Activated CD4-positive, alpha-beta T cell treated with anti-CD3 and anti-CD28 coated beads, Interleukin-2, amount 10 ng/mL, durations not matched to agents 7 days and 5 days (primary cell): ENCODE results near the gene ZBTB7C. TPM values are rescaled to one million over a fixed set of nuclear protein-coding genes. Genes with fewer than 3 reads are reported as not detected.
A peak's percentile ranks its signal among the peaks of the same experiment; 100 is the strongest.

Source experiments
- CTCF ChIA-PET: fragments of 350-600 bp; sonication (Branson Sonifier 250); formaldehyde crosslinking; loops from one replicate; lab custom pipeline; 2021; ENCODE audit warnings: antibody characterized with exemption; lab: Charles Lee
- POLR2A ChIA-PET: fragments of 350-600 bp; sonication (Branson Sonifier 250); formaldehyde crosslinking; loops from one replicate; lab custom pipeline; 2021; ENCODE audit warnings: antibody characterized with exemption; lab: Charles Lee
- DNase-seq: peaks from one replicate; pipeline ENCODE4 v3.0.0-alpha.2; 2020
- H3K27ac Mint-ChIP-seq: one replicate; pipeline ENCODE4 v1.8.0; 2021; ENCODE audit warnings: mild to moderate bottlenecking, moderate library complexity, mixed read lengths
- H3K27me3 Mint-ChIP-seq: one replicate; pipeline ENCODE4 v1.8.0; 2021; ENCODE audit warnings: mixed read lengths
- H3K36me3 Mint-ChIP-seq: one replicate; pipeline ENCODE4 v1.8.0; 2021; ENCODE audit warnings: low read depth, mixed read lengths
- H3K4me1 Mint-ChIP-seq: one replicate; pipeline ENCODE4 v1.8.0; 2021; ENCODE audit warnings: mixed read lengths
- H3K4me3 Mint-ChIP-seq: one replicate; pipeline ENCODE4 v1.8.0; 2021; ENCODE audit warnings: mild to moderate bottlenecking, moderate library complexity, mixed read lengths
- H3K9me3 Mint-ChIP-seq: one replicate; pipeline ENCODE4 v1.8.0; 2021; ENCODE audit warnings: mixed read lengths
- total RNA-seq, 2 experiments: library from RNA; stranded (reverse); gene quantifications; one replicate each; pipeline ENCODE4 v1.2.3, GENCODE V29; 2021

Gene ZBTB7C
- total RNA-seq, 2 experiments from 2014 or later, result 0.10 to 0.15 TPM

DNA sequence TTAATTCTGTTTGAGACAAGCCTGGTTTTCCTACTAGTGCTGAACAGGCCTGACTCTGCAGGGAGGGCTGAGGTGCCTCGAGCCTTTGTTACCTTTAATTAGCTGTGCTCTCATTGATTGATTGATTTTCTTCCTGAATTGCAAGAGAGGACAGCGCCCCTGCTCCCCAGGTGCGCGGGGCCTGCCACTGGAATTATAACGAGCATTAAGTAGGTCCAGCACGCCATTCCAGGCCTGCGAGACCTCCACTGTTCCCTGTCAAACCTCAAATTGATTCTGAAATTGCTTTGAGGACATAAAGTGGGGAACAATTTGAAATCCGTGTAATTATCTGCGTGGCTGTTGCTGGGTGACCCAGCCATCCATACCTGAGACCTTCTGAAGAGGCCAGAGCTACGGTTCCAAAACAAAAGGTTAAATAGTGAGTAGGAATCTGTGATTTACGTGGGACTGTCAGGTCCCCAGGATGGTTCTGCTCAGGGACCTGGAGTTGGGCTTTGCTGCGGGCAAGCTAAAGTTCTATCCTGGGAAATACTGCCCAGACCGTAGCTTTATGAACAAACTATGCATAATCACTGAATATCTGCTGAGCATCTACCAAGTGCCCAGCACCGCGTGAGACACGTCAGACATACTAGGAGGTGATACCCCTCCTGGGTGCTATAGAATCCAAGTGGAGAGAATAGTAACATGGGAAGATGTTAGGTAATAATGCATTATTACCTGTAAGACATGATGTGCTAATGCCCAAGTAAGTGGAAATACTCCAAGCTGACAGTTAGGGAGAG lies 104.1 kb downstream of the ZBTB7C start:
- Mint-ChIP-seq H3K27ac (no peak overlapping the region), H3K4me3 (no peak overlapping the region), H3K36me3 (no peaks in the 10 kb centered on the region), H3K9me3 (no peaks in the 10 kb centered on the region), H3K27me3 (peaks cover 3% of the 10 kb centered on the region), H3K4me1 (peaks cover 8% of the 10 kb centered on the region)
- CTCF ChIA-PET, result interaction anchor here (0.6 kb wide), 1 partner anchor 40 kb away, joined by 3 read pairs; no protein-coding TSS in a partner anchor
- DNase-seq, result no peak
- POLR2A ChIA-PET, result no interaction called here

- POLR2A ChIA-PET, result no interaction called here
Measured at GRCh38 chr18:48303883-48304282, 105.3 kb downstream of the ZBTB7C start.

DNA sequence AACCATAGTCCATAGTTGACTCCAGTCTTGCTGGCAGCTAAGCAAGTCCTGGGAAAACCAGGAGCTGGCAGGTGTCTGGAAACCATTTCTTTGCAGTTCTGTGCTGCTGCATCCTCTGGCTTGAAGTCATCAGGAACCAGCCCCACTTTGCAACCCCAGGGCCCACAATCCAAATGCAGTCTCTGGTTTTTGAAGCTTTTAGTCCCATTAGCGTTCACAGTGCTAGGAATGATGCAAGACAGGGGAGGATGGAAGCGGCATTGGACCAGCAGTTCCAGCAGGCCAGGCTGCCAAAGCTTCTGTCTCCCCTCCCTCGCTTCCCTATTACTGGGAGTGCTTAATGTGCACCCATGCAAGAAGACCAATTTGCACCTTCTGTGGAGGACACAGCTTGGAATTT lies 106.4 kb downstream of the ZBTB7C start:
- no peak for DNase-seq
- Mint-ChIP-seq H3K4me3 (no peak overlapping the region), H3K9me3 (no peaks in the 10 kb centered on the region), H3K4me1 (peaks cover 15% of the 10 kb centered on the region), H3K36me3 (no peaks in the 10 kb centered on the region), H3K27ac (no peak overlapping the region), H3K27me3 (no peaks in the 10 kb centered on the region)
- CTCF ChIA-PET, result interaction anchor here (1.1 kb wide), 1 partner anchor 28 kb away, joined by 3 read pairs; no protein-coding TSS in a partner anchor
- POLR2A ChIA-PET, result no interaction called here

More at GRCh38 chr18:48303883-48304282, 105.3 kb downstream of the ZBTB7C start:
- Mint-ChIP-seq H3K4me3 (no peak overlapping the region), H3K4me1 (peaks cover 15% of the 10 kb centered on the region), H3K9me3 (no peaks in the 10 kb centered on the region), H3K36me3 (no peaks in the 10 kb centered on the region), H3K27me3 (no peaks in the 10 kb centered on the region), H3K27ac (no peak overlapping the region)
- CTCF ChIA-PET, result interaction anchor here (1.1 kb wide), 1 partner anchor 29 kb away, joined by 3 read pairs; no protein-coding TSS in a partner anchor
- no peak for DNase-seq

DNA sequence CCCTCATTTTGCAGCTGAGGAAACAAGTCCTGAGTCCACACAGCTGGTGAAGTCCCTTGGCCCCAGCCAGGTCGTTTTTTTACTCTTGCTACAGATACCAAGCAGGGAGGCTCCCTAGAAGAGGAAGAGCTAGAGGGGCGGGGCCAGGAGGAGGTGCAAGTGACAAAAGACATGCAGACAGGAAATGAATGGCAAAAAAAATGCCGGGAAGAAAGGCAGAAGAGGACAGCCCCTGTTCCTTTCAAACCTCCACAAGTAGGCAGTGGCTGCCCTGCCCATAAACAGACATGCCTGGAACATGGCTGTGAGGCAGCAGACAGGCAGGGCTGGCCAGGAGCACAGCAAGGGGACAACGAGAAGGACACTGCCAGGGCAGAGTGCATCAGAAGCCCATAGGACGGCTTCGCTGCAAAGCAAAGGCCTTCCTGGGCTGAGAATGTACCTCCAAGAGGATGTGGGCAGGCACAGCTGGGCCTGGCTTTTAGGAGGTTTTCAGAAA lies 108.7 kb downstream of the ZBTB7C start:
- peak; percentile 50 for DNase-seq
- peak overlapping the region; percentile 76 for H3K27ac Mint-ChIP-seq
- ChIA-PET CTCF (no interaction called here), POLR2A (interaction anchor here (0.7 kb wide), 1 partner anchor 24 kb away, joined by 3 read pairs; no protein-coding TSS in a partner anchor)
- peaks cover 15% of the 10 kb centered on the region for H3K4me1 Mint-ChIP-seq
- no peaks in the 10 kb centered on the region for H3K27me3 Mint-ChIP-seq
- no peaks in the 10 kb centered on the region for H3K9me3 Mint-ChIP-seq
- no peak overlapping the region for H3K4me3 Mint-ChIP-seq
- H3K36me3 Mint-ChIP-seq, result no peaks in the 10 kb centered on the region

DNA sequence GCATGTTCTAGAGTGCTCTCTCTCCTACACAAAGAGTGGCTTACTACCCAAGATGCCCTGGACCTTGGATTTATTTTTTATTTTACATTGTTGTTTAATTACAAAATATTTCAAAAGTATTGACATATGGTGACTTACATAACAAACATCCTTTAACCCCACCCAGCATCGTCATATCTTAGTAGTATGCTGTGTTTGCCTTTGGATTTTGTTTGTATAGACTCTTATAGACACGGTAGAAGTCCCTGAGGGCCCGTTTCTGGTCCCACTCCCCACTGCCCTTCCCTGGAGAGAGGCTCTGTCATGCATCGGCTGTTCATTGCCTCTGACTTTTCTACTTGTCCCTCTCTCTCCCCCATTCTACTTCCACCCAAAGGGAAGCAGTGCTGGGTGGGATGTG lies 112.0 kb downstream of the ZBTB7C start:
- ChIA-PET CTCF (no interaction called here), POLR2A (no interaction called here)
- H3K9me3 Mint-ChIP-seq, result no peaks in the 10 kb centered on the region
- DNase-seq, result no peak
- H3K4me3 Mint-ChIP-seq, result no peak overlapping the region
- H3K27me3 Mint-ChIP-seq, result no peaks in the 10 kb centered on the region
- peaks cover 15% of the 10 kb centered on the region for H3K4me1 Mint-ChIP-seq
- H3K27ac Mint-ChIP-seq, result no peak overlapping the region
- no peaks in the 10 kb centered on the region for H3K36me3 Mint-ChIP-seq

DNA sequence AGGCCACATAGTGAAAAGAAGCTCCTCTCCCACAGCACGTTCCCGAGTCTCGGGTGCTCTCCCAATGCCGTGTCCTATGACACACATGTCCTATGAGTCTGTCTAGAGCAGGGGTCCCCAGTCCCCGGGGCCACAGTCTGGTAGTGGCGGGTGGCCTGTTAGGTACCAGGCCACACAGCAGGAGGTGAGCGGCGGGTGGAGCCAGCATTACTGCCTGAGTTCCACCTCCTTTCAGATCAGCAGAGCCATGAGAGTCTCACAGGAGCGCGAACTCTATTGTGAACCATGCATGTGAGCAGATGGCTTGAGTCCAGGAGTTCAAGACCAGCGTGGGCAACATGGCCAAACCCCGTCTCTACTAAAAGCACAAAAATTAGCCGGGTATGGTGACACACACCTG lies 112.6 kb downstream of the ZBTB7C start:
- no peaks in the 10 kb centered on the region for H3K27me3 Mint-ChIP-seq
- H3K27ac Mint-ChIP-seq, result no peak overlapping the region
- H3K4me1 Mint-ChIP-seq, result peaks cover 15% of the 10 kb centered on the region
- H3K9me3 Mint-ChIP-seq, result no peaks in the 10 kb centered on the region
- no peak for DNase-seq
- ChIA-PET CTCF (no interaction called here), POLR2A (no interaction called here)
- no peak overlapping the region for H3K4me3 Mint-ChIP-seq
- no peaks in the 10 kb centered on the region for H3K36me3 Mint-ChIP-seq

DNA sequence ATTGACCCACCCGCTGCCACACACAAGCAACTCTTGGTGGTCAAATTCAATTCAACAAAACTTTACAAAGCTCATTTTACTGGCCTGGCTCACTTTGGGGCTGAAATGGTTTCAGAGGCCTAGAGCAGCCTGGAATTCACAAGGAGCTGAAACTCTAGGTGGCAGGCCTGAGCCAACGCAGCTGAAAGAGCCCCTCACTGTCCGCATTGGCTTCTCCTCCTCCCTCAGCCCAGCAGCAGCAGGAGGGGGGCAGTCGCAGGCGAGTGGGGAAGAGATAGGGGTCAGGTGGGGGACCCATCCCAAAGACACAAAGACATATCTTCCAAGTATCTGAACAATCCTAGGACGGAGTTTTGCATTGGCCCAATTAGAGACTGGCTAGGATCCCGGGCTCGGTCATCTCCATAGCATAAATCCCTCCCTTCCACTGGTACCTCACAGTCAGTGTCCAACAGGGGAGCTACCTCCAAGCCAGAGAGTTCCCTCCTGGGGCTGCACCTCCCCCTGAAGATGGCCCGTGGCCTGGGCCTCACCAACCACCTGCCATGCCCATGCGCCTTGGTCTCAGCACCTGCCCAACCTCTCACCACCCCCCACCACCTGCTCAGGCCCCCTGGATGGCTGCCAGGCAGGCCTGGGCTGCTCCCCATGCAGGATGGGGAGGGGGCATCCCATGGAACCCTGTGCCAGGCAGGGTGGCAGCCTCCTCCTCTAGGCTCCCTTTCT lies 113.4 kb downstream of the ZBTB7C start:
- DNase-seq, result no peak
- Mint-ChIP-seq H3K9me3 (no peaks in the 10 kb centered on the region), H3K36me3 (no peaks in the 10 kb centered on the region), H3K27me3 (no peaks in the 10 kb centered on the region), H3K4me3 (no peak overlapping the region), H3K27ac (no peak overlapping the region), H3K4me1 (peaks cover 14% of the 10 kb centered on the region)
- CTCF ChIA-PET, result no interaction called here
- POLR2A ChIA-PET, result no interaction called here

GRCh38 chr18:48294899-48295585 lies 114.1 kb downstream of the ZBTB7C start:
- H3K4me1 Mint-ChIP-seq, result peaks cover 6% of the 10 kb centered on the region
- no peak overlapping the region for H3K27ac Mint-ChIP-seq
- no peaks in the 10 kb centered on the region for H3K27me3 Mint-ChIP-seq
- ChIA-PET CTCF (no interaction called here), POLR2A (no interaction called here)
- no peaks in the 10 kb centered on the region for H3K36me3 Mint-ChIP-seq
- no peak for DNase-seq
- H3K9me3 Mint-ChIP-seq, result no peaks in the 10 kb centered on the region
- H3K4me3 Mint-ChIP-seq, result no peak overlapping the region

GRCh38 chr18:48293954-48294898 lies 115.0 kb downstream of the ZBTB7C start:
- H3K4me1 Mint-ChIP-seq, result peaks cover 1% of the 10 kb centered on the region
- POLR2A ChIA-PET, result no interaction called here
- CTCF ChIA-PET, result no interaction called here
- no peak overlapping the region for H3K4me3 Mint-ChIP-seq
- H3K27me3 Mint-ChIP-seq, result peaks cover under 1% of the 10 kb centered on the region
- no peak overlapping the region for H3K27ac Mint-ChIP-seq
- no peaks in the 10 kb centered on the region for H3K9me3 Mint-ChIP-seq
- no peaks in the 10 kb centered on the region for H3K36me3 Mint-ChIP-seq
- DNase-seq, result no peak

GRCh38 chr18:48292782-48293424 lies 116.3 kb downstream of the ZBTB7C start:
- Mint-ChIP-seq H3K9me3 (no peaks in the 10 kb centered on the region), H3K27me3 (peaks cover 3% of the 10 kb centered on the region), H3K27ac (no peak overlapping the region), H3K4me1 (no peaks in the 10 kb centered on the region), H3K36me3 (no peaks in the 10 kb centered on the region), H3K4me3 (no peak overlapping the region)
- DNase-seq, result no peak
- POLR2A ChIA-PET, result no interaction called here
- CTCF ChIA-PET, result no interaction called here

GRCh38 chr18:48292229-48292628 lies 117.0 kb downstream of the ZBTB7C start:
- H3K9me3 Mint-ChIP-seq, result no peaks in the 10 kb centered on the region
- H3K4me3 Mint-ChIP-seq, result no peak overlapping the region
- no peak overlapping the region for H3K27ac Mint-ChIP-seq
- H3K4me1 Mint-ChIP-seq, result no peaks in the 10 kb centered on the region
- ChIA-PET CTCF (no interaction called here), POLR2A (no interaction called here)
- H3K27me3 Mint-ChIP-seq, result peaks cover 6% of the 10 kb centered on the region
- H3K36me3 Mint-ChIP-seq, result no peaks in the 10 kb centered on the region
- no peak for DNase-seq
